Neural progenitor cell (in vitro differentiated cells): Measurements from ENCODE around the gene ZBTB7B.

ENCODE experiments used
- CTCF ChIP-seq: fragments of 200-600 bp; sonication (generic); IDR thresholded peaks from 2 replicates; pipeline ENCODE4 v1.5.1; 2017; ENCODE audit warnings: antibody characterized with exemption, mild to moderate bottlenecking
- EZH2 ChIP-seq: fragments of 200-600 bp; sonication (generic); IDR thresholded peaks from 2 replicates; pipeline ENCODE4 v1.6.1; 2017; ENCODE audit warnings: antibody characterized with exemption, mild to moderate bottlenecking, moderate library complexity
- EZH2phosphoT487 ChIP-seq: fragments of 200-600 bp; sonication (generic); IDR thresholded peaks from 2 replicates; pipeline ENCODE4 v1.6.1; 2017; ENCODE audit warnings: antibody characterized with exemption

- no peak for TF ChIP-seq CTCF
- no peak for TF ChIP-seq EZH2
- TF ChIP-seq EZH2phosphoT487: no peak
Observed at GRCh38 chr1:154969860-154970452, 32.6 kb upstream of the ZBTB7B start.
